ENCODE results near the gene CHMP1A. TPM values are rescaled to one million over a fixed set of nuclear protein-coding genes. Genes with fewer than 3 reads are reported as not detected.

The CHMP1A gene
- 10 to 100 TPM; 63.0 to 77.2 TPM for total RNA-seq

DNA sequence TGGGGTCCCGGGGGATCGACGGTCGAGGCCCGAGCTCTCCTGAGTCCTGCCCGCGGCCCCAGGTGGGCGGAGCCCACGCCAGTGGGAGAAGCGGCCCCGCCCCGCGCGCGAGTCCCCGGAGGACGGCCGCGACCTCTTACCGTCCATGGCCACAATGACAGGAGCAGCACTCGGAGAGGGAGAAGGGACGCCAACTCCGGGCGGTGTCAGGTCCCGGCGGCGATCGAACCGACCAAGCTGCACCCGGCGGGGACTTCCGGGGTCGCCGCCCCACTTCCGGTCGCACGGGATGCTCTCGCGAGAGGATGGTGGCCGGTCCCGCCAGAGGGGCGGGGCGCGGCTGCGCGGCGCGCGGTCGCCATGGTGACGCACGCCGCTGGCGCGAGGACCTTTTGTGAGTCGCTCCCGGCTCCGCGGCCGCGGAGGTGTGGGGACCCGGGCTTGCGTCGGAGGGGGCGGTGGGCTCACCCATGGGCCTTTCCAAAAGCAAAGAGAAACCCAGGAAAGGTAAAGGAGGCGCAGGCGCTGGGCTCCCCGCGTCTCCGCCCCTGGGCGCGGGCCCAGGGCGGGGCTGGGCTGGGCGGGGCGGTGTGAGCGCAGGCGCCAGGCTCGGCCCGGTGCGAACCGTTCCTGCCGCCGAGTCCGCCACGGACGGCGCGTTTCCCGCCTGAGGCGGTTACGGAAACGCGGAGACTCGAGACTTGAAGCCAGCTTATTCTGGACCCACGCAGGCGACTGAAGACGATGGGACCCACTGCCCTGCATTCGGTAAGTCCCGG, at the start of gene CHMP1A, which contains the start of gene SPATA33:
CHMP1A (minus strand) TSS at position 267 of the 779 bp plus-strand sequence; CDS start at position 147, 120 bp downstream.
SPATA33 (plus strand) TSS at position 395 of the 779 bp plus-strand sequence; CDS start at position 471, 76 bp downstream.
- Histone ChIP-seq H3K27me3 (replicated peaks; ENCODE audit: insufficient read depth) (no peaks in the 10 kb centered on the region), H3K27ac (peak within 1 kb of the TSS; percentile 66 to 75), H3K4me1 (ENCODE audit: control insufficient read depth in 1 of 2, low read depth in 2 of 2) (peaks cover 15 to 24% of the 10 kb centered on the region in 2 donors), H3K9me3 (no peaks in the 10 kb centered on the region), H3K36me3 (peaks cover 3% of the 10 kb centered on the region), H3K4me3 (peak within 1 kb of the TSS; percentile 100)
- DNase-seq (ENCODE audit: low spot score) (peak; percentile 52), ATAC-seq (ENCODE audit: insufficient number of reproducible peaks, low FRiP score, low read depth) (peak; percentile 80)
- no peak for TF ChIP-seq CTCF (IDR thresholded peaks at IDR 0.05)

- no peak for DNase-seq (ENCODE audit: low spot score)
- no peak overlapping the region for H3K27ac ChIP-seq
- H3K4me1 ChIP-seq (ENCODE audit: control insufficient read depth in 1 of 2, low read depth in 2 of 2): peaks cover 0 to 6% of the 10 kb centered on the region in 2 donors
These were observed 49.2 kb upstream of the CHMP1A start for GRCh38 chr16:89706518-89707260.

GRCh38 chr16:89705006-89705405, 47.5 kb upstream of the CHMP1A start:
- Histone ChIP-seq H3K4me1 (ENCODE audit: control insufficient read depth in 1 of 2, low read depth in 2 of 2) (peaks cover 6 to 16% of the 10 kb centered on the region in 2 donors), H3K27ac (no peak overlapping the region), H3K4me3 (no peak overlapping the region), H3K27me3 (replicated peaks; ENCODE audit: insufficient read depth) (no peaks in the 10 kb centered on the region), H3K36me3 (no peaks in the 10 kb centered on the region), H3K9me3 (no peaks in the 10 kb centered on the region)
- ATAC-seq (ENCODE audit: insufficient number of reproducible peaks, low FRiP score, low read depth) (no peak), DNase-seq (ENCODE audit: low spot score) (no peak)
- TF ChIP-seq CTCF (IDR thresholded peaks at IDR 0.05): no peak

More at GRCh38 chr16:89706518-89707260, 49.2 kb upstream of the CHMP1A start:
- no peaks in the 10 kb centered on the region for H3K36me3 ChIP-seq
- H3K9me3 ChIP-seq: no peaks in the 10 kb centered on the region
- H3K4me3 ChIP-seq: no peak overlapping the region
- no peaks in the 10 kb centered on the region for H3K27me3 ChIP-seq (replicated peaks; ENCODE audit: insufficient read depth)
- ATAC-seq (ENCODE audit: insufficient number of reproducible peaks, low FRiP score, low read depth): no peak
- no peak for TF ChIP-seq CTCF (IDR thresholded peaks at IDR 0.05)

DNA sequence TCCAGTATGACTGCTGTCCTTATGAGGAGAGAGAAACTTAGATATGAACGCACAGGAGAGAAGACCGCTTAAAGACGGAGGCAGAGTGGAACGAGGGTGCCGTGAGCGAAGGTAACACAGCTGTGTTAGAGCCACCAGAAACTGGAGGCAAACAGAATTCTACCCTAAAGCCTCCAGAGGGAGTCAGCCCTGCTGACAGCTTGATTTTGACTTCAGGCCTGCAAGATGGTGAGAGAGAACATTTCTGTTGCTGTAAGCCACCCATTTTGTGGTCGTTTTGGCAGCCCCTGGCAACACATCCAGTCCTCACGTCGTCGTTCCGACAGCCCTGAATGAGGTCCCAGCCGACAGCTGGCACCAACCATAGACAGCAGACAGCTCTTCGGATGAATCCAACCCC, 46.8 kb upstream of the CHMP1A start:
- H3K4me3 ChIP-seq: no peak overlapping the region
- ATAC-seq (ENCODE audit: insufficient number of reproducible peaks, low FRiP score, low read depth): no peak
- no peak for TF ChIP-seq CTCF (IDR thresholded peaks at IDR 0.05)
- no peaks in the 10 kb centered on the region for H3K9me3 ChIP-seq
- DNase-seq (ENCODE audit: low spot score): no peak
- no peaks in the 10 kb centered on the region for H3K27me3 ChIP-seq (replicated peaks; ENCODE audit: insufficient read depth)
- H3K27ac ChIP-seq: no peak overlapping the region
- H3K4me1 ChIP-seq (ENCODE audit: control insufficient read depth in 1 of 2, low read depth in 2 of 2): peaks cover 9 to 20% of the 10 kb centered on the region in 2 donors
- no peaks in the 10 kb centered on the region for H3K36me3 ChIP-seq

Data from thoracic aorta (tissue), 2 donors.